Measurements from ENCODE around the gene KCTD19.
"Not testable (repeated sequence)": the region's sequence is repeated elsewhere in the genome, so short reads cannot be mapped to it uniquely, and the experiment has no call there.

KCTD19 gene

DNA sequence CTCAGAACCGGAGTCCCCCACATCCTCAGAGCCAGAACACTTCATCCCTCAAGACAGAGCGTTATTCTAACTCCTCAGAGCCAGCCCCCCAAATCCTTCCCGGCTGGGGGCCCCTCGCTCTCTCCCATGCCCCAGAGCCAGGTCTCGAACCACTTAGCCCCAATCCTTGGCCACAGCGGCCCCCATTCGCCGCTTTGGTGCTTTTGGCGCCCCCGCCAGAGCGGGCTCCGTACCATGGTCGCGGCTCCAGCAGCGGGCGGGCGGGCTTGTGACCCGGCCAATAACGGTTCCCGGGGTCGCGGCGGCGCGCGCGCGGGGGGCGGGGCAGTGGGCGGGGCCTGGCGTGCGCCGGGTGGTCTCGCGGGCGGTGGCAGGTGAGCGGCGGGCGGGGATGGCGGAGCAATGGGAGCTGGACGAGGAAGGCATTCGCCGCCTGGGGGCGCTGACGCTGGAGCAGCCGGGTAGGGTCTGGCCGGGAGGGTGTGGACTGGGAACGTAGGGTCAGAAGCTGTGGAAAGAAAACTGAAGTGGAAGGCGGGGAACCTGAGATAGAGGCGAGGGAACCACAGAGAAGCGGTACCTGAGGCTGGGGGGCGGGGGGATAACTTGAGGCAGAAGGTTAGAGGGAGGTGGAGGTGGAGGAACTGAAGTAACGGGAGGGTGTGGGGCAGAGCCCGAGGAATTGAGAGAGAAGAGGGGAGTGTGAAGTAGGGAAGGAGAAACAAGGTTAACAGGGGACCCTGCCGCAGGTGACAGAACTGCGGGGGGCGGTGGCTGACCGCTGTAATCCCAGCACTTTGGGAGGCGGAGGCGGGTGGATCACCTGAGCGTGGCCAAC is at the start of gene KCTD19, which contains the start of gene LRRC36:
TSS of gene KCTD19 (minus strand) at position 270 of the 838 bp plus-strand sequence. CDS start at position 236, 34 bp downstream.
TSS of gene LRRC36 (plus strand) at position 344 of the 838 bp plus-strand sequence. CDS start at position 392, 48 bp downstream.
- DNase-seq = peak in 26 of 56 donors; percentile 1 to 51 (median 15)

DNA sequence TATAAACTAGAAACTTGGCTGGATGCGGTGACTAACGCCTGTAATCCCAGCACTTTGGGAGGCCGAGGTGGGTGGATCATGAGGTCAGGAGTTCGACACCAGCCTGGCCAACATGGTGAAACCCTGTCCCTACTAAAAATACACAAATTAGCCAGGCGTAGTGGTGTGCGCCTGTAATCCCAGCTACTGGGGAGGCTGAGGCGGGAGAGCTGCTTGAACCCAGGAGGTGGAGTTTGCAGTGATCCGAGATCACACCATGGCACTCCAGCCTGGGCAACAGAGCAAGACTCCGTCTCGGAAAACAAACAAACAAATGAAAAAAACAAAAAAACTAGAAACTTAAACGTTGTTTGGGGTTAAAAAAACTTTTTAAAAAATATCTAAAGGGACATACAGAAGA is 49.5 kb upstream of the KCTD19 start:
- not testable (repeated sequence) for DNase-seq

DNA sequence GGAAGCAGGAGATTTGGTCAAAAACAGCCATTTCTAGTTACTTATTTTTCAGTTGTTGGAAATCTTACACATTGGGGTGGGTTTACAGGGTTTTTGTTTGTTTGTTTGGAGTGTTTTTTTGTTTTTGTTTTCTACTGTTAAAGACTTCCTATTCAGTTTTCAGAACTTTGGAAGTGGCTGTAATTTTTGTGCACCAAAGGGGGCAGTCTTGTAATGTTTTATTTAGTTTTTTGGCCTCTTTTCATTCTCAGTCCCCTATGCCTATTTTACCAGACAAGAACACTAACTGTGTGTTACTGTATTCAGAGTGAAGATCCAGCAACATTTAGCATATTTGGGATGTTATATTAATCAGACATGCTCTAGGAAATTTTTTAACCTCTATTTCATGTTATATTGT is 46.1 kb upstream of the KCTD19 start:
- peak in 1 of 56 donors; percentile 44 for DNase-seq

DNA sequence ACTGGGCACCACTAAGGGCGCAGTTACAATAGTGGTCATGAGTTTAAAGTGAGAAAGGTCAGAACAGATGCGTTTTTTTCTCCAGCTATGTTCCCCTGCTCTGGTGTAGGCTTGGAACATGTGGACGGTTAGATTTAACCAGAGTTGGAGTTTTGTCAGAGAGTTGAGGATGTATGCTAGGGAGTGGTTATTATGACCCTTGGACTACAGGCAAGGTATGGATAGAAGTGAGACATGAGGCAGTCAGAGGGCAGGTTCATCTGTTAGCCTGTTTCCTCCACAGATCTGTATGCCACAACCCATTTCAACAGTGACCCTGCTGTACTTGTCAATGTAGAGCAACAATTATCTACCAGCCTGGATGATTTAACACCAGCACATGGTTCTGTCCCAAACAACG is 44.1 kb upstream of the KCTD19 start:
- DNase-seq = no peak

DNA sequence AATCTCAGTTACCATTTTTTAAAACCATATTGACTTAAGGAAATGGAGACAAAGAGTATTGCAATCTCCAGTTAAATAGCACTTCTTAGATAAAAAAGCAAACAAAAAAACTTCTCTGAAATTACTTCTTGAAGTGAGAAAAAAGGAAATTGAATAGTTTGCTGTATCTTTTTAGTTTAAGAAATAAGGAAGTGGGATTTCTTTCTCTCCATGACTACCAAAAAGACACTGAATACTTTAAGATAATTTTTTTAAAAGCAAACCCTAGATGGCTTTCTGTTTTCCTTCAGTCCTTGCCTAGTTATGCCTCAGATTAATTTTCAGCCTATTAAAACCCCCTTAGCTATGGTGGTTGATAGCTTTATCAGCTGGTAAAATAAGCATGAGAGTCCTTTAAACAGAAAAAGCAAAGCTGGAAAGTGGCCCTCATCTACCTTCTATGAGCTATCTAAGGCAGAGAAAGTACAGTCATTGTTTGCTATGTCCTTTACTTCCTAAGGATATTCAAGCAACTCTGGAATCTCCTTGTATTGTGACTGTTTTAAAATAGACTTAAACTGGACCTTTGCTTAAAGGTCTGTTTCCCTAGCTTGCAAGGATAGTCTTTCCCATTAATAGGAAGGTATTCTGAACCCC is 38.2 kb upstream of the KCTD19 start:
- DNase-seq = no peak

DNA sequence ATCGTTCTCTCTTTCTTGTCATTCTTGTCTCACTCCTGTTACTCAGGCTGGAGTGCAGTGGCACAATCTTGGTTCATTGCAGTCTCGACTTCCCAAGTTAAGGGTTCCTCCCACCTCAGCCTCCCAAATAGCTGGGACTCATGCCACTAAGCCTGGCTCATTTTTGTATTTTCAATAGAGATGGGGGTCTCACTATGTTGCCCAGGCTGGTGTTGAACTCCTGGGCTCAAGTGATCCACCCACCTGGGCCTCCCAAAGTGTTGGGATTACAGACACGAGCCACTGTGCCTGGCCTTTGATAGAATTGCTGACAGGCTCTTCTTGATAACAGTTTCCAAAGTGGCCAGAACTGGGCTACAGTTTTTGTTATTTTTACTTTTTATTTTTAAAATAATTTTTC is 34.5 kb upstream of the KCTD19 start:
- DNase-seq = no peak

DNA sequence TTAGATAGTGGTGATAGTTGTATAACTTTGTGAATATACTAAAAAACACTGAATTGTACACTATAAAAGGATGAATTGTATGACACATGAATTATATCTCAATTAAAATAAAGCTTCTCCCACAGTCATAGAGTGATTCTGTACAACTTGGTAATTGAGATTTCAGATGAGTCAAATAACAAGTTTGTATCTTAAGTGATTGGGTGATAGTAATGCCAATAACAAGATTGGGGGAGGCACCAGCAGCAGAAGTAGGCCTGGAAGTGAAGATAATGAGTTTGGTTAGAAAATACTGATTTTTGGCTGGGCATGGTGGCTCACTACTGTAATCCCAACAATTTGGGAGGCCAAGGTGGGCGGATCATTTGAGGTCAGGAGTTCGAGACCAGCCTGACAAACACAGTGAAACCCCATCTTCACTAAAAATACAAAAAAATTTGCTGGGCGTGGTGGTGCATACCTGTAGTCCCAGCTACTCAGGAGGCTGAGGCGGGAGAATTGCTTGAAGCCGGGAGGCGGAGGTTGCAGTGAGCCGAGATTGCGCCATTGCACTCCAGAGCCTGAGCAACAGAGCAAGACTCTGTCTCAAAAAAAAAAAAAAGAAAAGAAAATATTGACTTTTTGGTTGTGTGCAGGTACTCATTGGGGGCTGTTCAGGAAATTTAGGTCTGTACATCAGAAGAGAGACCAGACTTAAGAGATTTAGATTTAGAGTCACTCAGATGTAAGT is 33.2 kb upstream of the KCTD19 start:
- not testable (repeated sequence) for DNase-seq

DNA sequence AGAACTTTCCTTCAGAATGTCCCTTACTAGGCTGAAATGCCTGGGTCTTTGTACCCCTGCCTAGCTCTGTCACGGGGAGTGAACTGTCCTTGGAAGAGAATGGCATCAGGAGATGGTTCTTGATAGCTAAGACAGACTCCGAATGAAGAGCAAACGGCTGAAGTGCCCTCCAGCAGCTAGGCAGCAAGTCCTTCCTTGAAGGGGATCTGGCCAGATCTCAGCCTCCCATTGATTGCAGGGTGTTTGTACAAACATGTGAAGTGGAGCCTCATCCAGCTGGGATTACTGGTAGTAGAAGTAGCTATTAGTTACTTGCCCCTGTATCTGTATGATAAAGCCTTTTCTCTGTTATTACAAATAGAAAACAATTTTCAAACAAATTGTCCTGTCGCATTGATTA is 31.0 kb upstream of the KCTD19 start:
- DNase-seq = no peak

DNA sequence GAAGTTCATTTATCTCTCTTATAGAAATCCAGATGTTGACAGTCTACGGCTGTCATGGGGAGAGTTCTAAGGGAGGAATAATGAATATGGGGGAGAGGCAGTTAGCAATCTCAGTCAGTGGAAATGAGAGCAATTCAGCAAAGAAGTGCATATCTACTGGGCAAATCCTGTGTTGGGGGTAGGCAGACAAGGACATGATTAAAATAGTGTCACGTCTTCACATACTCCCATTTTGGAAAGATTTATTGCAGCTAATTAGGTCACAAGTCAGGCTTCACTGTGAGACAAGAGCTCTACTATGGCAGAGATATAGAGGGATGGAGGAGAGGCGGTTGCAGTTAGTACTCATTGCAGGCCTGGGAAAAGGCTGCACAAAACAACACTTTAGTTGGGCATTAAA is 29.9 kb upstream of the KCTD19 start:
- DNase-seq = no peak

DNA sequence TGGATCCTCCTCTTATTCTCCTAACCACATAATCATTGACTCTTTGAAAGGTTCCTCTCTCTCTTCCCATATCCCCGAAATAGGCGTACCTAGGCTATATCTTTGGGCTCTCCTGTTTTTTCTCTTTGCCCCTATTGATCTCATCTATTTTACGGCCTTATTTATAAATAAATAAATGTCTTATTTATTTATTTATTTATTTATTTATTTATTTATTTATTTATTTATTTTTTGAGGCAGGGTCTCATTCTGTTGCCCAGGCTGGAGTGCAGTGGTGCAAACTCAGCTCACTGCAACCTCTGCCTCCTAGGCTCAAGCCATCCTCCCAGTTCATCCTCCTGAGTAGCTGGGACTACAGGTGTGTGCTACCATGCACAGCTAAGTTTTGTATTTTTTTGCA is 25.9 kb upstream of the KCTD19 start:
- not testable (repeated sequence) for DNase-seq

DNA sequence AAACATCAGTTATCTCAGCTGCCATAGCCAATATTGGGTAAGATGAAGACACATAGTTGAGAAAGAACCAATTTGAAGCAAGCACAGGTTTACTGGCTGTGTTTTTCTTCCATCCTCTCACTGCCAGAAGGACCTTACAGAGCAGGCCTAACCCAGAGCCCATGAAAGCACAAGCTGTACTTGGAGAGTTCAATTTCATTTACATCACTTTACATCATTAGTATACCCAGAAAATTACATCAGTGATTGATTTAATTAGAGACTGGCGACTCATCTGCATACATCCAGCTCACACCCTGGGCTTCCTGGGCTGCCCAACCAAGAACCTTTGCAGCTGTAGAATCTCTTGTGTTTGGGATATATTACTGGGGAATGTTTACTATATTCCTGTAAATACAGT is 23.8 kb upstream of the KCTD19 start:
- no peak for DNase-seq

DNA sequence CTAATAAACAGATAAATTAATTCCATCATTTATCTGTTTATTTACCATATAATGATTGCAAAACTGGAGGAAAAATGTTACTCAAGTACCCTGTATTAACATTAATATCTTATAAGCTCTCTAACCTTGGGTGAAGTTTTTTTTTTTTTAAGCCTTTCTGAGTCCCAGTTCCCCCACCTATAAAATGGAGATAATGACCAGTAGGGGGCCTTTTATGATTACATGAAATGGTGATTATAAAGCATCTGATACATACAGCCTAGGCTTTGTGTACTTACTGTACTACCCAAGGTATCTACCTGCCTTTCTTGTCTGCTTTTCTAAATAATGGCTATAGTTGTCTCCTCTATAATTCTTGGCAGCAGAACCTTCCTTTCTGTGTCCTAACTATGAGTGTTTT is 22.6 kb upstream of the KCTD19 start:
- DNase-seq = no peak

DNA sequence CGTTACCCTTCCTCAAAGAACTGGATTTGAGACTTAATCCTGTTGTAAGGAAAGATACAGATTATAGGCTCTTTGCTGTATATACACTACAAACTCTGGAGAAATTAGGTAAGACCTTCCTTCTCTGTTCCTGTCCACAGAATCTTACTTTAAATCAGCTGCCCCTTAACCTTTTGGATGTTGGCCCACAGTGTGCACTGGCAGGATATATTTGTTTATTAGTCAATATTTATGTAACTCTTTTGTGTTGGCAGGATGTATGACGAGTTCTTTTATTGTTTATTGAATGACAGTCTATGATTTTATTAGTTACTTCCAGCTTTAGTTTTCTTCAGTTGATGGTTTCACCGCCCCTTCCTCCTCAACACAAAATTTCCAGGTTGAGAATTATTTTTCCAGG is 19.8 kb upstream of the KCTD19 start:
- DNase-seq = no peak

DNA sequence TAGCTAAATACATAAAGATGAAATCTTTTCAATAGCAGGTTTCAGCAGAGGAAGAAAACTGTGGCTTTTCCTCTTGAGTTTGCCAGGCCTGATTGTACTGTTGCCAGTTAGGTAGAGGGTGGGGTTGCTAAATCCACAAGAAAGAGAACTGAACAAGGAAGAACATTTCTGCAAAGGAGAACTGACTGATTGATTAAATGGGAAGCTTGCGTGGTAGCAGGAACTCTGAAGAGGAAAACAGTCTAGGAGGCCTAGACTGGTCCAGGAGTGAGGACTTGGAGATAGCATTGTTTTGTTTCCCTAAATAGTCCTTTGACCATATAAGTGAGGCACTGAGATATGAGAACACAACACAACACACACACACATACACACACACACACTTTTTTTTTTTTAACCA is 18.9 kb upstream of the KCTD19 start:
- DNase-seq = no peak

DNA sequence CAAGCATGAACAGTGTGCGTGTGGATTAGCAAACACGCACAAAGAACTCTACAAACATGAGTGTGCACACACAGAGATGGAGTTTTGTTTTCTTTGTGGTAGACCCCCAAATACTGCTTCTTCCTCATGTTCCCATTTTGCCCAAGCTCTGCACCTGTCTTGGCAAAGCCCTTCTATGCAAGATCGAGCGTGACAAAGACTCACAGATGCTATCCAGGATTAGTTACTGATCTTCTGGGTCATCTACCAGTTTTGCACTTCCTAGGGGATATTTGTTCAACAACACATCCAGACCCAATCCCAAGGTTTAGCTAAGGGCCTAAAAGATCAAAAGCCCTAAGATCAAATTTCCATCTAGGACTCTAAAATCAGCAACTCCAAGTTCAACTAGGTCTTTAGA is 16.1 kb upstream of the KCTD19 start:
- no peak for DNase-seq

DNA sequence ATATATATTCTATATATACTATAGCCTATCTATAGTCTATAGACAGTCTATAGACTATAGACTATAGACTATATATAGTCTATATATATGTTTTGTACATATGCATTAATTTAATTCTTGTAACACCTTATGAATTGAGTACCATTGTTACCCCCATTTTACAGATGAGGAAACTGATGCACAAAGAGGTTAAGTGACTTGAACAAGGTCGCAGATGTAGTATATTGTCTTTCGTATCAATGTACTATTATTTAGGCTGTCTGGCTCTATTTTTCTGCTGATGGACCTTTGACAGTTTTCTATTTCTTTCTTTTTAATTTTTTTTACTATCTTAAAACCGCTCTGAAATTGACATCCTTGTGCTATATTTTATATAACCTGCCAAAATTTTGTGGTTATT is 14.7 kb upstream of the KCTD19 start:
- DNase-seq = no peak

DNA sequence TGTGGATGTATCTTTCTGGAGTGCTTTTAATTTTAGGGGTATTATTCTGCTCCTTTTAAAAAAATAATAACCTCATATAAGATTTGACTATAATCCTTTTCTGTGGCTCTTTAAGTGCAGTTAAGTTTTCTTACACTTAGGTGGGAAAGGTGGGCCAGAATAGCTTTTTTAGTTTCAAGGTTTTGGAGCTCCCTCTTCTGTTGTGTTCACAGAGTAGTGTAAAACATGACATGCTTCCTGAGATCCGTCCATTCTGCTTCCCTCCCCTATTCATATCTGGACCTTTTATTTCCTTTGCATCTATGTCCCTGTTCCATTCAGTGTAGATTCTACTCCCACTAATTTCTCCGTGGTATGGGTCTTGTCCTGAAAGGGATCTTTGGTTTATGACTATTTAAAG is 12.9 kb upstream of the KCTD19 start:
- no peak for DNase-seq

DNA sequence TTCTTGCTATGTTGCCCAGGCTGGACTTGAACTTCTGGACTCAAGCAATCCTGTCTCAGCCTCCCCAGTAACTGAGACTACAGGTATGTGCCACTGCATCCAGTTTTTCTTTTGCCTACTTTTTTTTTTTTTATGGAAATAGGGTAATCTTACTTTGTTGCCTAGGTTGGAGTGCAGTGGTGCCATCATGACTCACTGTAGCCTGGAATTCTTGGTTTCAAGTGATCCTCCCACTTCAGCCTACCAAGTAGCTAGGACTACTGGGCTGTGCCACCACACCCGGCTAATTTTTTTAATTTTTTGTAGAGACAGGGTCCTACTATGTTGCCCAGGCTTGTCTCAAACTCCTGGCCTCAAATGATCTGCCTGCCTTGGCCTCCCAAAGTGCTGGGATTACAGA is 10.1 kb upstream of the KCTD19 start:
- no peak for DNase-seq

DNA sequence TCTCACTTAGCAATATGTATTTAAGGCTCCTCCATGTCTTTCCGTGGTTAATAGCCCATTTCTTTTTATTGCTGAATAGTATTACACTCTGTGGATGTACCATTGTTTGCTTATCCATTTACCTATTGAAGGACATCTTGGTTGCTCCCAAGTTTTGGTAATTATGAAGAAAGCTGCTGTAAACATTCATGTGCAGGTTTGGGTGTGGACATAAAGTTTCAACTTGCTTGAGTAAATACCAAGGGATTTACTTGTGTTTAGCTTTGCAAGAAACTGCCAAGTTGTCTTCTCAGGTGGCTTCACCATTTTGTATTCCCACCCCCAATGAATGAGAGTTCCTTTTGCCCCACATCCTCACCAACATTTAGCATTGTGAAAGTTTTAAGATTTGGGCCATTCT is 9.6 kb upstream of the KCTD19 start:
- DNase-seq = no peak

DNA sequence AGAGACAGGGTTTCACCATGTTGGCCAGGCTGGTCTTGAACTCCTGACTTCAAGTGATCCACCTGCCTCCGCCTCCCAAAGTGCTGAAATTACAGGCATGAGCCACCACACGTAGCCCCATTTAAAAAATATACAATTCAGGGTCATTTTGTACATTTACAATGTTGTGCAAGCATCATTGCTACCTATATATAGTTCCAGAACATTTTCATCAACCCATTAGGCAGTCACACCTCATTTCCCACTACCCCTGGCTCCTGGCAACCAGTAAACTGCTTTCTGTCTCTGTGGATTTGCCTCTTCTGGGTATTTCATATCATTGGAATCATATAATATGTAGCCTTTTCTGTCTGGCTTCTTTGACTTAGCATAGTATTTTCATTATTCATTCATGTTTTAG is 6.8 kb upstream of the KCTD19 start:
- DNase-seq = no peak

DNA sequence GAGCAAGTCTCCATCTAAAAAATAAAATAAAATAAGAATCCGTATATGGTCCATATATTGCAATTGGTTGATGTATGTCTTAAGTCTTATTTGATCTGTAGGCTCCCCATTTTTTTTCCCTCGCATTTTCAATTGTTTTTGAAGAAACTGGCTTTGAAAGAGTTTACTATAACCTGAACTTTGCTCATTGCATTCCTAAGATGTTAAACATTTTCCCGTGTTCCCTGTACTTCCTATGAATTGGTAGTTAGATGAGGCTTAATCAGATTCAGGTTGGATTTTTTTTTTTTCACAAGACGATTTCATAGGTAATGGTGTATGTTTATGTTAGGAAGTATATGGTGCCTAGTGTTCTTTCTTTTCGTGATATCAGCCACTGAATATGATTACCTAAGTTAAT is 3.4 kb upstream of the KCTD19 start:
- DNase-seq = no peak

DNA sequence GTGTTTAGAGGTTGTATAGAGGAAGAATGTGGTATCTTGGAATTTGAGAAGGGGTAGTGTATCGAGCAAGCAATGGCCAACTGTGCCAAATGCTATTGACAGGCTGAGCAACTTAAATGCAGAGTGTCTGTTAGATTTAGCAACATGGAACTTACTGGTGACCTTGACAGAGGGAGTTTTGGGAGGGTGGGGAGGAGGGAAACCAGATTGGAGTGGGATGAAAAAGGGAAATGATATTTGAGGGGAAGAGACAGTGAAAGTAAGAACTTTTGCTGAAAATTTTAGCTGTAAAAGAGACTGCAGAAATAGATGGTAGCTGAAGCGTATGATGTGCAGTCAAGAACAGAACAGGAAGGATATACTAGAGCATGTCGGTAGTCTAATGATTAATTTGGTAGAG is 1.2 kb upstream of the KCTD19 start:
- DNase-seq = no peak

Data from amygdala (tissue), 56 donors.